ENCODE data around the gene SYT8.

Gene SYT8

DNA sequence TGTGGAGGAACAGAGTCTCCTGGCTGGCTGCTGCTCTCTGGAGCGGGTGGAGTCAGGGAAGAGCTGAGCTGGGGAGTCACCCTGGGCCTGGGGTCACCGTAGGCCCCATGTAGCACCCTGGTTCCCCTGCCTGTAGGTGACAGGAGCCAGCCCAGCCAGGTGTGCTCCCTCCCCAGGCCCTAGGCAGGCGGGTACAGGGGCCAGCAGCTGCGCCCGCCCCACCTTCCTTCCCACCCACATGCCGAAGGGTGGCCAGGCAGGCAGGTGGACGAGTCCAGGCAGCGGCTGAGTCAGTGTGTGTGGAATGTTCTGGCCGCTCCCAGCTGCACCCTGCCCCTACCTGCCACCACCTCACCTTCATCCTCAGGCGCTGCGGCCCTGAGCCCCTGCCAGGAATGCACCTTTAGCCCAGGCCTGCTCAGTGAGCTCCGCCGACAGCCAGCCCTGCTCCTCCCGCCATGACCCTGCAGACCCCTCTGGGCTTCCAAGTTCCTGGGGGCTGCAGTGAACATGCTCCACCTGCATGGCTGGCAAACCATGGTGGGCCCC is 654 bp upstream of the SYT8 start:
- DNase-seq: no peak

DNA sequence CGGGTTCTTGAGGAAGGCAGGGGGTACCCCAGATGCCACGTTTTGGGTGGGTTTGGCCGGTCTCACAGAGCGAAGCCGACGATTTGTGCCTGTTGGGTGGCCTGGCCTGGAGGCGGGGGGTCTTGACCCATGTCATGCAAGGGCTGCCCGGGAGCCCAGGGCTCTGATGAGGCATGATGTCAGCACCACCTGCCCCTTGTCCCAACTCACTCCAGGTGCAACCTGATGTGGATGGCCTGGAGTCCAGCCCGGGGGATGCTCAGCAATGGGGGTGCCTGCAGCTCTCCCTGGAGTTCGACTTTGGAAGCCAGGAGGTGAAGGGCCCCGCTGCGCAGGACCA is 851 bp downstream of the SYT8 start:
- no peak for DNase-seq

DNA sequence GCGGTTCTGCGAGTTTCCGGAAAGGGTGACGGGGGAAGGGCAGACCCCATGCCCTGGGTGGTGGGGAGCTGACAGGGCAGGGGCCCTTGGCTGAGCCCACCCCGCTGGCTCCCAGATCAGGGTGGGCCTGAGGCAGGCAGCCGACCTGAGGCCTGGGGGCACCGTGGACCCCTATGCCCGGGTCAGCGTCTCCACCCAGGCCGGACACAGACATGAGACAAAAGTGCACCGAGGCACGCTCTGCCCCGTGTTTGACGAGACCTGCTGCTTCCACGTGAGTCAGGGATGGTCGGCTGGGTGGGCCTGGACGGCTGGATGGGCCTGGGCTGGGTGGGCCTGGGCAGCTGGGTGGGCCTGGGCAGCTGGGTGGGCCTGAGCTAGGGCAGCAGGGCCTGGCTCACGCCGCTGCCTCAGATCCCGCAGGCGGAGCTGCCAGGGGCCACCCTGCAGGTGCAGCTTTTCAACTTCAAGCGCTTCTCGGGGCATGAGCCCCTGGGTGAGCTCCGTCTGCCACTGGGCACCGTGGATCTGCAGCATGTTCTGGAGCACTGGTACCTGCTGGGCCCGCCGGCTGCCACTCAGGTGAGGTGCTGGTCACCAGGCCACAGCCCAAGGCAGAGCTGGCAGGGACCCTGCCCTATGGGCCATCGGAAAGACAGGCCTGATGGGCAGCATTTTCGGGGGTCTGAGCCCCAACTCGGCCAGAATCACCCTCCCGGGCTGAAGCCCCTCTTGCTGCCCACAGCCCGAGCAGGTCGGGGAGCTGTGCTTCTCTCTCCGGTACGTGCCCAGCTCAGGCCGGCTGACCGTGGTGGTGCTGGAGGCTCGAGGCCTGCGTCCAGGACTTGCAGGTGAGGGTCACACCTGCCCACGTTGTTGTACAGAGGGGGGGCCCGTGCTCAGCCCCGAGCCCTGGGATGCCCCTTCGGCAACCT is 1.5 kb downstream of the SYT8 start:
- no peak for DNase-seq

DNA sequence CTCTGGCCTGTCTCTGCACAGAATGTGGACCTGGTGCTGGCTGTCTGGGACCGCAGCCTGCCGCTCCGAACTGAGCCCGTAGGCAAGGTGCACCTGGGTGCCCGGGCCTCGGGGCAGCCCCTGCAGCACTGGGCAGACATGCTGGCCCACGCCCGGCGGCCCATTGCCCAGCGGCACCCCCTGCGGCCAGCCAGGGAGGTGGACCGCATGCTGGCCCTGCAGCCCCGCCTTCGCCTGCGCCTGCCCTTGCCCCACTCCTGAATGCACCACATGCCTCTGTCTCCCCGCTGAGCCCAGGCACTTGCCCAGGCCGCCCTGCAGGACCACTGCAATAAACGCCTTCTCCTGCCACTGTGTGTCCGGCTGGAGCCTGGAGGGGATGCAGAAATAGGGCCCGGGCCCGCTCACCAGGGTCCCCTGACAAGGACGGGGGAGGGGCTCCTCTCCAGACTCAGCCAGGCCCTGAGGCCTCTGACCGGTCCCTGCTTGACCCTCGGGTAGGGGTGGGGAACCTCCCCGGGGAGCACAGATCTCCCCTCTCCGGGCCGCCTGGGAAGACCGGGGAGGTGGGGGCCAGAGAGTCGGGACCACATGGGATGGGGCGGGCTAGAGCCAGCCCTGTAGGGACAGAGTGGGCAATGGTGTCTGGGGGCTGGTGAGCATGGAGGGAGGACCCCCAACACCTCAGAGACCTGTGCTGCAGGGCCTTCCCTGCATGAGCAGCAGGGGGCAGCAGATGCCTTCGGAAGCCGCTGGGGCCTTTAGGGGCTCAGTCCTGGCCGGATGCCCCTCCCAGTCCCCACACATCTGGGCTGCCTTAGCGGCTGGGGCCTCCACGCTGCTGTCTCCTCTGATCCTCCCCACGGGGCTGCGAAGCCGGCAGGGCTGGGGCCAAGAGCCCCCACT is 2.6 kb downstream of the SYT8 start:
- DNase-seq: no peak

DNA sequence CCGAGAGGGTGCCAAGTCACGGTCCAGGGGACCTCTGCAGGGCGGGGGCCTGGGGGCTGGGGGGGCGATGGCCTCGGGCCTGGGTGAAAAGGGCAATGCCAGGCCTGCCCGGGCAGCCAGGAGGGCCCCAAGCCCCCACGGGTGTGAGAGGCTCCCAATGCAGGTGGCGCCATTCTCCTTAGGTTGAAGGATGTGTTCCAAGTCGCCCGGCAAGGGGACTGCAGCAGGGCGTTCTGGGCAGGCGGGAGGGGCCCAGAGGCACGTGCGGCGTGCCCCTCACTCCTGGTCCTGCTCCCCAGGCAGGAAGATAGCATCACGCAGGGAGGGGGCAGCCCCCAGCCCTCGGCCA is 3.3 kb downstream of the SYT8 start:
- no peak for DNase-seq

DNA sequence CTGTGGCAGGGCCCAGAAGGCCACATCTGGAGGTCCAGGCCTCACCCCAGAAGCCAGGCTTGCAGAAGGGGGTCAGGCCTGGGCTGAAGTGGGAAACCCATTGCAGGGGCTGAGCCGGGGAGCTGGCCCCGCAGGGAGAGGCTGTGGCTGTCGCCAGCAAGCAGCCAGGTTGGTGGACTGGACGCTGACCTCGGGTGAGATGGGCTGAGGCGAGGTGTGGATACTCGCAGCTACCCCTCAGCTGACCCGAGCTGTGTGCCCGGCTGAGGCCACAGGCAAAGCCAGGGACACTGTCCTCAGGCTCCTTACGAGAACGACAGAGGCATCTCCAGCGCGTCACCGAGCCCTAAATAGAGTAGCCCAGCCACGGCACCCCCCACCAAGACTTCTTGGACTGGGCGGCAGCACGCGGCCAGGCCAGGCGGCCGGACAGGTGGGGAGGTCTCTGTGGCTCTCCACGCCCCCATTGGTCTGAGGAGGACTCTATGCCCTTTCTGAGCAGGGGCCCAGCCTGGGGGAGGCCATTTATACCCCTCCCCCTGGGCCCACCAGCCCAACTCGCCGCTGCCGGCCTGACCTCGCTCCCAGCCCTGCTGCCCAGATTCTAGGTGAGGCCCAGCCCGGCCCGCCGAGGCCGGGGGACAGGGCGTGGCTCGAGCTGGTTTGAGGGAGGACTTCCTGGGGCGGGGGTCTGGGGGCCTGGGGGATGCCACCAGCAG is 3.8 kb downstream of the SYT8 start, which contains the start of gene TNNI2:
Gene TNNI2 (plus strand): TSS at position 556 of the 719 bp plus-strand sequence. CDS start 716 bp downstream, outside the sequence.
- no peak for DNase-seq

DNA sequence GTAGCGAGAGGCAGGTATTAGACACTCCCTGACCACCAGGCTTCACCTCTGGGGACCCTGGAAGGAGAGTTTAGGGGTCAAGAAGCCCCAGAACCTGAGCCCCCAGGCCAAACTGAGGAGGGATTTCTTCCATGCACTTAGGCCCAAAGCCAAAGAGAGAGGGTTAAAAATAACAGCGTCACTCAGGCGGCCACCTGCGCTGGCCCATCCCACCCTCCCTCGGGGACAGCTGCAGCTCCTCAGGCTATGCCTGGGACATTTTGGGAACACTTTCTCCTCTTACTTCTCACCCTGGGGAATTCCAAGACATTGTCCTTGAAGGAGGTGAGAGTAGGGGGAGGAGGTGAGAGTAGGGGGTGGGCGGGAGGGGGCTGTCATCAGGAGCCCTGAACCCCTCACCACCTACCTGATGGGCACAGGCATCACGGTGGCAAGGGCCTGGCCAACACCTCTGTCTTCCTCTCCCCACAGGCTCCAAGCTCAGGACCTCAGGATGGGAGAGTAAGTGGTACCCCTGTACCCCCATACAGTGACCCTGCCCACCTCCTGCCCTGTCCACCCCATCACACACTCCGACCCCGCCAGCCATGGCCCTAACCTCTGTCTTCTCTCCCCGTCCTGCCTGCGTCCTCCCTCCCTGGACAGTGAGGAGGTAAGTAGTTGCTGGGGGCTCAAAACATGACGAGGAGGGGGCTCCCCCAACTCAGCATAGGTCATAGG is 4.6 kb downstream of the SYT8 start:
- DNase-seq: no peak

DNA sequence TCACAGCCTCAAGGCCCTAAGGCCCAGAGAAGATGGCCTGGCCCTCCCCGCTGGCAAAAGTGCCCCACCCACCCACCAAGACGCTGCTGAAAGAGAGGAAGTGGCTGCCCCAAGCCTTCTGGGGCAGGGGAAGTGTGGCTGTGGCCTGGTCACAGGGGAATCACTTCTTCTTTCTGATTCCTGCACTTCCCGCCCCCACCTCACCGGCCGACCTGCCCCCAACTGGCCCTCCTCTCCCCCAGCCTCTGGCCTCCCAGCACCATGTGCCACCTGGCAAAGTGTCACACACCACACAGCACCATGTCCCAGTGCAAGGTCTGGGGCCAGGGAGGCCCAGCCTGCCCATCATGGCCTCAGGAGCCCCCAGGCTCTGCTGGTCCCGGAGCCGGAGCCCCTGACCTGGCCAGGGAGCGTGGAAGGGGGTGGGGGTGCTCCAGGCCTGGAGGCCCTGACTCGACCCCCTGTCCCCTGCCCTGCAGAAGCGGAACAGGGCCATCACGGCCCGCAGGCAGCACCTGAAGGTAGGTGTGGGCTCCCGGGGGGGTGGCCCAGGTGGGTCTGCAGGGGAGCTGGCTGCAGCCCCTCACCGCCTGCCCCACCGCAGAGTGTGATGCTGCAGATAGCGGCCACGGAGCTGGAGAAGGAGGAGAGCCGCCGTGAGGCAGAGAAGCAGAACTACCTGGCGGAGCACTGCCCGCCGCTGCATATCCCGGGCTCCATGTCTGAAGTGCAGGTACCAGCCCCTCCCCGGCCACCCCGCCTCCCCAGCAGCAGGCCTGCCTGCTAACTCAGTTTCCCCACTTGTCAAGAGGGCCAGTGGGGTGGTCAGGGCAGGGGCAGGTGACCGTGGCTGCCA is 5.4 kb downstream of the SYT8 start:
- DNase-seq: no peak

DNA sequence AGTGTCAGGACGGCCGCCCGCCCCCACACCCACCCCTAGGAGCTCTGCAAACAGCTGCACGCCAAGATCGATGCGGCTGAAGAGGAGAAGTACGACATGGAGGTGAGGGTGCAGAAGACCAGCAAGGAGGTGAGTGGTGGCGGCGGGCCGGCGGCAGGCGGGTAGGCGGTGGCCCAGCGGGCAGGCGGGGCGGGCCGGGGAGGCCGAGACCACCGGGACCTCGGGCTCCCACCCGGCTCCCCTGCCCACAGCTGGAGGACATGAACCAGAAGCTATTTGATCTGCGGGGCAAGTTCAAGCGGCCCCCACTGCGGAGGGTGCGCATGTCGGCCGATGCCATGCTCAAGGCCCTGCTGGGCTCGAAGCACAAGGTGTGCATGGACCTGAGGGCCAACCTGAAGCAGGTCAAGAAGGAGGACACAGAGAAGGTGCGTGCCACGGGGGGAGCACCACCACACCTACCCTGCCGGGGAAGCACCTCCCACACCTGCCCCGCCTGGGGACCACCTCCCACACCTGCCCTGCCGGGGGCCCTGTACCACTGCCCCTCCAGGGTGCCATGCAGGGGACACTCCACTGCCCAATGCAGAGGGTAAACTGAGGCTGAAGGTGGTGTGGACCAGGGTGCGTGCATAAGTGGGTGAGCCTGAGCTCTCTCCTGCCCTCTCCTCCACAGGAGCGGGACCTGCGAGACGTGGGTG is 6.1 kb downstream of the SYT8 start:
- DNase-seq: no peak

DNA sequence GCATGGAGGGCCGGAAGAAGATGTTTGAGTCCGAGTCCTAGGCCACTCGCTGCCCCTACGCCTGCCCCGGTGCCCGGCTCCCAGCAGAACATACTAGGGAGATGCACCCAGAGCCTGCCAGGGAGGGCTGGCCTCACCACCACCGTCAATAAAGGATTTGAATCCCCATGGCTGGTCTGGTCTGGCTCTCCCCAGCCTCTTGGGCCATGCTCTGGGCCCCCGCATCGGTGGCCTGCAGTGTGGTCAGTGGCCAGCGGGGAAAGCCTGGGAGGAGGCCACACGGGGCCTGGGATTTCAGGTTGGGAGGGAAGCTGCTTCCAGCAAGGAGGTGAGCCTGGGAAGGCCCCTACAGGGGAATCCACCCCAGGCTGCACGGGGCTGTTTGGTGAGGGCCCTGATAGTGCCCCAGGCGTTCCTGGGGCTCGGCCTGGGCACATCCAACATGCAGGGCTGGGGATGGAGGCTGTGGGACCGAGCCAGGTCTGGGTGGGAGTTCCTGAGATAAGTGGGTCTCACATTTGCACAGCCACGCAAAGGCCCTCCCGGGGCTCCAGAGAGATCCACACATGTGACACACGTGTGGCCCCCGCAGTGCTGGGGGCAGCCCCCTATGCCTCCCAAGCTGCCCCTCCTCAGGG is 6.8 kb downstream of the SYT8 start:
- DNase-seq: no peak

DNA sequence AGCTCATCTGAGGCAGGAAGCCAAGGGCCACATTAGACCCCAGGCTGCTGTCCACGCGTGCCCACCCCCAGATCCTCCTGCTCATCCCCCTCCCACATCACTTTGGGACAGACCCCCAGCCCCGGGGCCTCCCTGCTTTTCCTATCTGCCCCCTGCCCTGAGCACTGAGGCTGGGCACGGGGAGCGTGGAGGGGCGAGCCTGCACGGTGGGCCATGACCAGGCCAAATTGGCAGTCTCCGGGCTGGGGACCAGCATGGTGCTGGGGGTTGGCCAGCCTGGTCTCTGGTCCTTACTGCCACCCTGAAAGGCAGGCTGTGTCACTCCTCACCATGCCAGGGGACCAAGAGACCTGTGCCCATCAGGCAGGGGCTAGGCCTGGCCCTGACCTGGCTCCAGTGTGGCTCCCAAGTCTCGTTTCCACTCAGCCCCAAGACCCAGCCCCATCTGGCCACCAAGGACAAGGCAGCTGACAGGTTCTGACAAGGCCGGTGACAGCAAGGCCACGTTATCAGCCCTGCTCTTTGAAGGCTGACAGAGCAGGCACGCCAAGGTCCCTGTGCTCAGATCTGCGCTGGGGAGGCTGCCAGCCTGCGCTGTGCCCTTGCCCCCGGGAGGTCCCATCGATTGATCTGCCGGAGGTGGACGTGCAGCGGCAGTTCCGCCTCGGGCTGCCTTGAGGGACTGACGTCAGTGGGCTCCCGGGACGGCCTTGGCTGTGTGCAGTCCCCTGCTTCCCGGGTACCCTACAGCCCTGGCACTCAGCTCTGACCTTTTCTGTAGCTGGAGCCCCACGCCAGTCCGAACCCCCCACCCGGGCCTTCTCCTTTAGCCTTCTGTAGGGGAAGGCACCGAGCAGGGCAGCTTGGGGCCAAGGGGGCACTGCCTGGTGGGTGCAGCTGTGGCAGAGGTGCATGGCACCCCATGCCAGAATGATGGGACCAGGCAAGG is 7.6 kb downstream of the SYT8 start:
- DNase-seq: no peak

DNA sequence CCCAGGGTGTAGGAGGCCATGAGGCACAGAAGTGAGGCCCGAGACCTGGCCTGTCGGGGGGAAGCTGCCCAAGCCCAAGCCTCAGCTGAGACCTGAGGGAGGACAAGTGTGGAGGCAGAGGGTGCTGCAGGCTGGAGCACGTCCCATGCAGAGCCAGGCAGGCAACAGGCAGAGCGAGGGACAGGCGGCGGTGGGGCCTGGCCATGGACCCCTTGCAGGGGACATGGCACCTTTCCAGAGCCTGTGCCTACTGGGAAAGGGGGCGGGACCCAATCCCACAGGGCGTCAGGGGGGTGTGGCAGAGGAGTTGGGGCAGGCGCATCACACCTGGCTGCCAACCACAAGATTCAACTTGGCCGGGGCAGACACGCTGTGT is 8.3 kb downstream of the SYT8 start:
- no peak for DNase-seq

DNA sequence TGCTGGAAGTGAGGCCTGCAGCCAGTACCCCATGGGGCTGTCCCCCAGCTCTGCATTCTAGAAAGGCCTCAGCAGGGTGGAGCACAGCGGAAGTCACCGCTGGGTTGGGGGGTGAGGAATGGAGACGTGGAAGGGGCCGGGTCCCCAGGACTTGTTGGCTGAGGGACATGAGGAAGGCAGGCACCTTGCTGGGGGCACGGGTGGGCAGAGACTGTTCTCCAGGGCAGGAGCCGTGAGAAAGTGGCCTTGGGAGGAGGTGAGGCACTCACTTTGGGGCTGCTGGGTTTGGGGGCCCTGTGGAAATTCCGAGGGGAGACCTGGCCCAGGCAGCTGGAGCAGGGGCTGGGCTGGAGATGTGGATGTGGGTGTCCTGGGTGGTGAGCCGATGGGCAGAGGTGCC is 9.0 kb downstream of the SYT8 start:
- no peak for DNase-seq

DNA sequence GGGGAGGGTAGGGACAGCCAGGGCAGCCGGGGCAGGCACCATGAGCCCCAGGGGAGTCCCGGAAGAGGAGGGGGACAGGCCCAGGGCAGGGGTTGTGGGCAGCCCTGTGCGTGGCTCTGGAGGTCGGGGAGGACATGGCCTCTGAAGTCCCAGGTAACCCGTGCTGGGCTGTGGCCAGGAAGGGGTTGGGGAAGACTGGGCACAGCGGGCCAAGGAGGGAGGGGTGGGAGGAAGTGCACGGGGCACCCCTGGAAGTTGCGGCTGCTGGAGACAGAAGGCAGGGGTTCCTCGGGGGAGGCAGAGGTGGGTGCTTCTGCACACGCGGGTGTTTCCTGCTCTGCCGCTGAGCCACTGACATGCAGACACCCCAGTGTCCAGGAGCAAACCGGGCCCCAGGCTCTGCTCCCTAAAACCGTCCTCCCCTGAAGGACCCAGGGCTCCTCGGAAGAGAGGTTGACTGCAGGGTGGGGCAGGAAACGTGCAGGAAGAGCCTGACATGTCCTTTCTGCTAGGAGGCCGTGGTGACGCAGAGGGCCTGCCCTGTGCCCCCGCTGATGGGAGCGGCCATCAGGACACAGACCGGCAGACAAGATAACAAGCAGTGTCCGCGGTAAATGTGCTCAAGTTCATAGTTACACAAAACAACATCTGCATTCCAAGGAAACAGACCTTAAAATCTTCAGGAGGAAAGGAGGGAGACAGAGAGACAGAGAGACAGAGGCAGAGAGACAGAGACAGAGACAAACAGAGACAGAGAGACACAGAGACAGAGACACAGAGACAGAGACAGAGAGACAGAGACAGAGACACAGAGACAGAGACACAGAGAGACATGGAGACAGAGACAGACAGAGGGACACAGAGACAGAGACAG is 9.7 kb downstream of the SYT8 start:
- no peak for DNase-seq

DNA sequence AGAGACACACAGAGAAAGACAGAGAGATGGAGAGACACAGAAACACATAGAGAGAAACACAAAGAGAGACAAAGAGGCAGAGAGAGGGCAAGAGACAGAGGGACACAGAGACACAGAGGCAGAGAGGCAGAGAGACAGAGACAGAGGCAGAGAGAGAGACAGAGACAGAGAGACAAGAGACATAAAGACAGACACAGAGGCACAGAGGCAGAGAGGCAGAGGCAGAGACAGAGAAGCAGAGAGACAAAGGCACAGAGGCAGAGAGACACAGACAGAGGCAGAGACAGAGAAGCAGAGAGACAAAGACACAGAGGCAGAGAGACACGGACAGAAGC is 10.3 kb downstream of the SYT8 start:
- DNase-seq: no peak

DNA sequence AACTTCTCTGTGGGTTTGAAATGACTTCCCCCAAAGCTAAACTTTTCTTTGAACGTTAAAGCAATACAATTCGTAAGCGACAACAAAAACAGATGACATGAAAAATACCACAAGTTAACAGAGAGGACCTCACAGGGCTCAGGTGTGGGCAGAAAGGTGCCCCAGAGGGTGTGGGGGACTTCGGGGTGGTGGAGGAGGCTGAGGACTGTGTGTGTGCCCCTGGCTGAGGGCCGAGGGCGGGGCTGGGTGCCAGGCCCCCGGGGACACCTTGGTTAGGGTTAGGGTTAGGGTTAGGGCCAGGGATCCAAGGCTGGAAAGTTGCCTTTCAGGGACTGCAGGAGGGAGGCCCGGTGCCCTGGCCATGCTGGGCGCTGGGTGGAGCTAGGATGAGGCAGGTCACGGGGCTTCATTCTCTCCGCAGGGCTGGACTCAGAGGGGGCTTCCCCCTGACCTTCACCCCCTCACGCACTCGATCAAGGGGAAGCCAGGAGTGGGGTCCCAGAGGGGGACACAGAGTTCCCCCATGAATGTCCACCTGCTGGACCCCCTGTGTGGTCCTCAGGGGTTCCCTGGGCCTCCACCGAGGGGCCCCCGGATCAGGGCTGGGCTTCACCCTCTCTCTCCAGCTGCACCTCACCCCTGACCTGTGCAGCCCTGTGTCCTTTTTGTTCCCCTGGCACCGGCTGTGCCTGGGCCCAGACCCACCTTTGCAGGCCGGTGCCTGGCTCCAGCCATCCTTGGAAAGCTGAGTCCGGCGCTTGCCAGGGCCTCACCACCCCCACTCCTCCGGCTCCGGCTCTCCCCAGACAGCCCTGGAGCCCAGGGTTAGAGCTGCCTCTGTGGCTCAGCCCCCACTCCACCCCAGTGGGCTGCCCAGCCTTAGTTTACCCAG is 11.0 kb downstream of the SYT8 start:
- no peak for DNase-seq

DNA sequence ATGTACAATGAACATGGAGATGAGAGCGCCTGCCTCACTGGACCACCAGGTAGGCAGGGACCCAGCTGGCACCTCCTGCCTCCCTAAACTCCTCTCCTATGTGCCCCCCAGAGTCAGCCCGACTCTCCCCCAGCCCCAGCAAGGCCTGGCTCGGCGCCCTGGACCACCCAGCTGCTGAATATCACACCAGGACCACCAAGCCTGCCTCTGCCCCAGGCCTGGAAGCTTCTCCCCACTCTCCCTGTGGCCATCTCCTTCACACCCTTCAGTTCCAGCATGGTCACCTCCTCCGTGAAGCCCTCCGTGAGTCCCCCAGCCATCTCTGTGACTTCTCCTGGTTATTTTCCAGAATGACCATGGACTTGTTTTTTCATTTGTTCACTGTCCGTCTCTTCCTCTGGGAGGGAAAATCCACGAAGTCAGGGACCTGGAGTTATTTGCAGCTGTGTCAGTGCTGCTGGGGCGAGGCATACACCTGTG is 11.7 kb downstream of the SYT8 start:
- no peak for DNase-seq

Measured in NCI-H2029 treated with DMSO at 0.1 percent for 48 hours (cell line).